Measurements from ENCODE around the gene TEX261. TPM values are rescaled to one million over a fixed set of nuclear protein-coding genes. Genes with fewer than 3 reads are reported as not detected.

Gene TEX261
- total and polyA plus RNA-seq, 7 experiments from 2014 or later: 33.2 to 66.3 (median 44.4) TPM

- Mint-ChIP-seq H3K27ac (peak overlapping the region in 2 of 9 donors; percentile 35 to 65), H3K4me1 (peaks cover 8 to 23% (median 16%) of the 10 kb centered on the region in 7 donors), H3K4me3 (no peak overlapping the region), H3K27me3 (peaks cover 0 to 45% (median 4%) of the 10 kb centered on the region in 5 donors), H3K36me3 (peaks cover 0 to 4% (median 0%) of the 10 kb centered on the region in 5 donors), H3K9me3 (no peaks in the 10 kb centered on the region)
- ATAC-seq: no peak
- Histone ChIP-seq H3K4me1 (ENCODE audit: control insufficient read depth in 2 of 2, insufficient read depth in 2 of 2, low read length in 2 of 2) (peaks cover 9% of the 10 kb centered on the region in 2 donors), H3K27me3 (ENCODE audit: control insufficient read depth in 2 of 2, insufficient read depth in 2 of 2, low read length in 2 of 2) (no peaks in the 10 kb centered on the region), H3K36me3 (ENCODE audit: control insufficient read depth in 2 of 3, insufficient read depth in 3 of 3, low read length in 3 of 3) (no peaks in the 10 kb centered on the region), H3K9me3 (ENCODE audit: control insufficient read depth in 2 of 3, low read length in 3 of 3) (no peaks in the 10 kb centered on the region), H3K27ac (ENCODE audit: low read depth, low read length) (no peak overlapping the region), H3K4me3 (ENCODE audit: low read length) (no peak overlapping the region)
- intact Hi-C loops (cut with micrococcal nuclease): loop anchor here (5.0 kb wide), 2 partner anchors 92 to 252 kb away; partner anchors contain the start of genes NAGK (in 1 of the 2) and PAIP2B (in 1 of the 2)
- DNase-seq: no peak
- CTCF ChIA-PET: interaction anchor here (1.0 kb wide), 1 partner anchor 10 kb away, joined by 3 read pairs; no protein-coding TSS in a partner anchor
- POLR2A ChIA-PET: no interaction called here
These were observed 19.4 kb downstream of the TEX261 start for GRCh38 chr2:70975237-70975636.

GRCh38 chr2:70974592-70974991, 20.1 kb downstream of the TEX261 start:
- Mint-ChIP-seq H3K4me3 (no peak overlapping the region), H3K4me1 (peaks cover 8 to 23% (median 16%) of the 10 kb centered on the region in 7 donors), H3K27ac (no peak overlapping the region), H3K36me3 (peaks cover 0 to 4% (median 0%) of the 10 kb centered on the region in 5 donors), H3K9me3 (no peaks in the 10 kb centered on the region), H3K27me3 (peaks cover 0 to 51% (median 4%) of the 10 kb centered on the region in 5 donors)
- Histone ChIP-seq H3K27me3 (ENCODE audit: control insufficient read depth in 2 of 2, insufficient read depth in 2 of 2, low read length in 2 of 2) (no peaks in the 10 kb centered on the region), H3K36me3 (ENCODE audit: control insufficient read depth in 2 of 3, insufficient read depth in 3 of 3, low read length in 3 of 3) (no peaks in the 10 kb centered on the region), H3K9me3 (ENCODE audit: control insufficient read depth in 2 of 3, low read length in 3 of 3) (no peaks in the 10 kb centered on the region), H3K27ac (ENCODE audit: low read depth, low read length) (no peak overlapping the region), H3K4me3 (ENCODE audit: low read length) (no peak overlapping the region), H3K4me1 (ENCODE audit: control insufficient read depth in 2 of 2, insufficient read depth in 2 of 2, low read length in 2 of 2) (peaks cover 9% of the 10 kb centered on the region in 2 donors)
- DNase-seq (no peak), ATAC-seq (no peak)
- intact Hi-C loops (cut with micrococcal nuclease): no loop called here
- CTCF ChIA-PET: interaction anchor here (1.0 kb wide), 1 partner anchor 10 kb away, joined by 3 read pairs; no protein-coding TSS in a partner anchor
- POLR2A ChIA-PET: no interaction called here

- Mint-ChIP-seq H3K36me3 (no peaks in the 10 kb centered on the region), H3K27me3 (peaks cover 16 to 73% (median 24%) of the 10 kb centered on the region in 5 donors), H3K9me3 (no peaks in the 10 kb centered on the region), H3K4me3 (no peak overlapping the region), H3K4me1 (peaks cover 3 to 9% (median 8%) of the 10 kb centered on the region in 7 donors), H3K27ac (no peak overlapping the region)
- DNase-seq (no peak), ATAC-seq (no peak)
- ChIA-PET CTCF (interaction anchor here (0.6 to 4.1 kb wide), 6 partner anchors 16 to 1213 kb away, joined by 3 to 23 read pairs (median 4); no protein-coding TSS in a partner anchor), POLR2A (interaction anchor here (1.6 kb wide), 1 partner anchor 11 kb away, joined by 4 read pairs; the partner anchor contains the start of gene ANKRD53)
- H3K4me3 ChIP-seq (ENCODE audit: low read length): no peak overlapping the region
- H3K27me3 ChIP-seq (ENCODE audit: control insufficient read depth in 2 of 2, insufficient read depth in 2 of 2, low read length in 2 of 2): no peaks in the 10 kb centered on the region
- intact Hi-C loops (cut with micrococcal nuclease): no loop called here
- H3K4me1 ChIP-seq (ENCODE audit: control insufficient read depth in 2 of 2, insufficient read depth in 2 of 2, low read length in 2 of 2): peaks cover 3 to 4% of the 10 kb centered on the region in 2 donors
- H3K9me3 ChIP-seq (ENCODE audit: control insufficient read depth in 2 of 3, low read length in 3 of 3): no peaks in the 10 kb centered on the region
- no peaks in the 10 kb centered on the region for H3K36me3 ChIP-seq (ENCODE audit: control insufficient read depth in 2 of 3, insufficient read depth in 3 of 3, low read length in 3 of 3)
- H3K27ac ChIP-seq (ENCODE audit: low read depth, low read length): no peak overlapping the region
These were observed 27.5 kb downstream of the TEX261 start for GRCh38 chr2:70967189-70967588.

- Histone ChIP-seq H3K27ac (ENCODE audit: low read depth, low read length) (no peak overlapping the region), H3K4me1 (ENCODE audit: control insufficient read depth in 2 of 2, insufficient read depth in 2 of 2, low read length in 2 of 2) (peaks cover 3 to 4% of the 10 kb centered on the region in 2 donors), H3K27me3 (ENCODE audit: control insufficient read depth in 2 of 2, insufficient read depth in 2 of 2, low read length in 2 of 2) (no peaks in the 10 kb centered on the region), H3K9me3 (ENCODE audit: control insufficient read depth in 2 of 3, low read length in 3 of 3) (no peaks in the 10 kb centered on the region), H3K4me3 (ENCODE audit: low read length) (no peak overlapping the region), H3K36me3 (ENCODE audit: control insufficient read depth in 2 of 3, insufficient read depth in 3 of 3, low read length in 3 of 3) (no peaks in the 10 kb centered on the region)
- no peaks in the 10 kb centered on the region for H3K36me3 Mint-ChIP-seq
- H3K4me1 Mint-ChIP-seq: peaks cover 3 to 9% (median 8%) of the 10 kb centered on the region in 7 donors
- peaks cover 19 to 68% (median 27%) of the 10 kb centered on the region in 5 donors for H3K27me3 Mint-ChIP-seq
- intact Hi-C loops (cut with micrococcal nuclease): no loop called here
- peak overlapping the region in 1 of 10 donors; percentile 12 for H3K4me3 Mint-ChIP-seq
- H3K9me3 Mint-ChIP-seq: peaks cover 0 to 2% (median 0%) of the 10 kb centered on the region in 11 donors
- DNase-seq (no peak), ATAC-seq (no peak)
- ChIA-PET POLR2A (interaction anchor here (1.6 kb wide), 1 partner anchor 11 kb away, joined by 4 read pairs; the partner anchor contains the start of gene ANKRD53), CTCF (interaction anchor here (0.7 to 4.1 kb wide), 9 partner anchors 11 to 1070 kb away, joined by 3 to 23 read pairs (median 4); partner anchors contain the start of gene ANKRD53)
- no peak overlapping the region for H3K27ac Mint-ChIP-seq
These were observed 28.0 kb downstream of the TEX261 start for GRCh38 chr2:70966681-70967080.

GRCh38 chr2:70965506-70965905, 29.2 kb downstream of the TEX261 start:
- ChIA-PET CTCF (interaction anchor here (0.5 to 4.1 kb wide), 4 partner anchors 13 to 235 kb away, joined by 3 to 23 read pairs (median 7); no protein-coding TSS in a partner anchor), POLR2A (no interaction called here)
- Mint-ChIP-seq H3K27me3 (peaks cover 25 to 56% (median 29%) of the 10 kb centered on the region in 5 donors), H3K27ac (peak overlapping the region in 1 of 9 donors; percentile 81), H3K36me3 (no peaks in the 10 kb centered on the region), H3K4me1 (peaks cover 3 to 9% (median 8%) of the 10 kb centered on the region in 7 donors), H3K9me3 (peaks cover 0 to 2% (median 0%) of the 10 kb centered on the region in 11 donors), H3K4me3 (peak overlapping the region; percentile 75 to 91 (median 88))
- H3K4me3 ChIP-seq (ENCODE audit: low read length): peak overlapping the region; percentile 68
- H3K36me3 ChIP-seq (ENCODE audit: control insufficient read depth in 2 of 3, insufficient read depth in 3 of 3, low read length in 3 of 3): no peaks in the 10 kb centered on the region
- intact Hi-C loops (cut with micrococcal nuclease): loop anchor here (1.0 kb wide), 4 partner anchors 12 to 36 kb away; no protein-coding TSS in a partner anchor
- H3K27me3 ChIP-seq (ENCODE audit: control insufficient read depth in 2 of 2, insufficient read depth in 2 of 2, low read length in 2 of 2): no peaks in the 10 kb centered on the region
- H3K27ac ChIP-seq (ENCODE audit: low read depth, low read length): no peak overlapping the region
- no peak for ATAC-seq
- H3K4me1 ChIP-seq (ENCODE audit: control insufficient read depth in 2 of 2, insufficient read depth in 2 of 2, low read length in 2 of 2): peaks cover 3 to 4% of the 10 kb centered on the region in 2 donors
- DNase-seq: no peak
- no peaks in the 10 kb centered on the region for H3K9me3 ChIP-seq (ENCODE audit: control insufficient read depth in 2 of 3, low read length in 3 of 3)

- intact Hi-C loops (cut with micrococcal nuclease): loop anchor here (1.0 kb wide), 4 partner anchors 13 to 37 kb away; no protein-coding TSS in a partner anchor
- DNase-seq: peak; percentile 63 to 85 (median 79)
- no peak overlapping the region for H3K27ac ChIP-seq (ENCODE audit: low read depth, low read length)
- CTCF ChIA-PET: interaction anchor here (0.5 to 4.1 kb wide), 9 partner anchors 9 to 236 kb away, joined by 3 to 23 read pairs (median 4); partner anchors contain the start of gene ANKRD53
- Mint-ChIP-seq H3K36me3 (no peaks in the 10 kb centered on the region), H3K27ac (peak overlapping the region in 2 of 9 donors; percentile 38 to 81), H3K4me3 (peak overlapping the region; percentile 75 to 91 (median 88)), H3K4me1 (peaks cover 3 to 9% (median 8%) of the 10 kb centered on the region in 7 donors), H3K27me3 (peaks cover 25 to 49% (median 32%) of the 10 kb centered on the region in 5 donors), H3K9me3 (peaks cover 0 to 2% (median 0%) of the 10 kb centered on the region in 11 donors)
- H3K27me3 ChIP-seq (ENCODE audit: control insufficient read depth in 2 of 2, insufficient read depth in 2 of 2, low read length in 2 of 2): no peaks in the 10 kb centered on the region
- ATAC-seq: peak; percentile 96
- H3K4me1 ChIP-seq (ENCODE audit: control insufficient read depth in 2 of 2, insufficient read depth in 2 of 2, low read length in 2 of 2): peaks cover 3 to 4% of the 10 kb centered on the region in 2 donors
- H3K4me3 ChIP-seq (ENCODE audit: low read length): peak overlapping the region; percentile 68
- no peaks in the 10 kb centered on the region for H3K36me3 ChIP-seq (ENCODE audit: control insufficient read depth in 2 of 3, insufficient read depth in 3 of 3, low read length in 3 of 3)
- POLR2A ChIA-PET: no interaction called here
- H3K9me3 ChIP-seq (ENCODE audit: control insufficient read depth in 2 of 3, low read length in 3 of 3): no peaks in the 10 kb centered on the region
These were observed 29.9 kb downstream of the TEX261 start for GRCh38 chr2:70964596-70965386.
